Brain microvascular endothelial cell (primary cell): ENCODE data around the gene SLC15A1.

ENCODE experiments used
- DNase-seq: peaks from one replicate; pipeline ENCODE4 v3.0.0-alpha.2; 2020
- H3K27ac ChIP-seq: fragments of 250-450 bp; sonication (Bioruptor Pico); 2 replicates; pipeline ENCODE4 v1.5.1; 2020; ENCODE audit warnings: mild to moderate bottlenecking, moderate library complexity
- H3K27me3 ChIP-seq: fragments of 250-450 bp; sonication (Bioruptor Pico); replicated peaks from 2 replicates; pipeline ENCODE4 v1.5.1; 2020; ENCODE audit warnings: mild to moderate bottlenecking
- H3K36me3 ChIP-seq: fragments of 250-450 bp; sonication (Bioruptor Pico); replicated peaks from 2 replicates; pipeline ENCODE4 v1.5.1; 2020; ENCODE audit warnings: mild to moderate bottlenecking
- H3K4me3 ChIP-seq: 2 replicates; pipeline ENCODE4 v1.5.1; 2011; ENCODE audit warnings: low read depth, mild to moderate bottlenecking, control low read depth, low read length, moderate library complexity
- in situ Hi-C: cut with HindIII; loops from 2 replicates; pipeline ENCODE4 v1.10.0; 2017; ENCODE audit warnings: low sequenced_read_pairs, low pct_ligation_motif_present
- TF ChIP-seq, protein P1 (sequence below): IDR thresholded peaks from 2 replicates; pipeline ENCODE4 v1.5.1; 2011; ENCODE audit warnings: low read depth, mild to moderate bottlenecking, moderate library complexity, low read length, control low read depth, inconsistent platforms; ENCODE audit errors: missing control alignments

The SLC15A1 gene

GRCh38 chr13:98668155-98668554 lies 84.3 kb downstream of the SLC15A1 start:
- TF ChIP-seq, protein P1, sequence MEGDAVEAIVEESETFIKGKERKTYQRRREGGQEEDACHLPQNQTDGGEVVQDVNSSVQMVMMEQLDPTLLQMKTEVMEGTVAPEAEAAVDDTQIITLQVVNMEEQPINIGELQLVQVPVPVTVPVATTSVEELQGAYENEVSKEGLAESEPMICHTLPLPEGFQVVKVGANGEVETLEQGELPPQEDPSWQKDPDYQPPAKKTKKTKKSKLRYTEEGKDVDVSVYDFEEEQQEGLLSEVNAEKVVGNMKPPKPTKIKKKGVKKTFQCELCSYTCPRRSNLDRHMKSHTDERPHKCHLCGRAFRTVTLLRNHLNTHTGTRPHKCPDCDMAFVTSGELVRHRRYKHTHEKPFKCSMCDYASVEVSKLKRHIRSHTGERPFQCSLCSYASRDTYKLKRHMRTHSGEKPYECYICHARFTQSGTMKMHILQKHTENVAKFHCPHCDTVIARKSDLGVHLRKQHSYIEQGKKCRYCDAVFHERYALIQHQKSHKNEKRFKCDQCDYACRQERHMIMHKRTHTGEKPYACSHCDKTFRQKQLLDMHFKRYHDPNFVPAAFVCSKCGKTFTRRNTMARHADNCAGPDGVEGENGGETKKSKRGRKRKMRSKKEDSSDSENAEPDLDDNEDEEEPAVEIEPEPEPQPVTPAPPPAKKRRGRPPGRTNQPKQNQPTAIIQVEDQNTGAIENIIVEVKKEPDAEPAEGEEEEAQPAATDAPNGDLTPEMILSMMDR = no peak
- H3K4me3 ChIP-seq = no peak overlapping the region
- no peaks in the 10 kb centered on the region for H3K27me3 ChIP-seq
- no peaks in the 10 kb centered on the region for H3K36me3 ChIP-seq
- in situ Hi-C loops = loop anchor here (25.0 kb wide), 2 partner anchors 231 to 631 kb away; no protein-coding TSS in a partner anchor
- no peak overlapping the region for H3K27ac ChIP-seq
- no peak for DNase-seq

DNA sequence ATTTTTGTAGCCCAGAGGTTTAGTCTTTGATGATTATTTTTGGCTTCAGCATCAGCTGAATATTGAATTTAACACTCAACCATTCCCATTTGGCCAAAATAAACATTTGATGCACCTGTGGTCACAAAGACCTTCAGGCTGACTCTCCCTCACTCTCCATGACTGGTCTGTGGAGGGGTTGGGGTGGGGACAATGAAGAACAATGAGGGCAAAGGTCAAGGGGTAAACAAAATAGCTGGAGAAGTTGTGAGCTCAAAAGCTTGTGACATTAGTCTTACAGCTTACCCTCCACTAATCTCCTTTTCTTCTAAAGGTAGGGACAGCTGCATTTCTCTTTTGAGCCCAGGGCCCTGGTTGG lies 86.9 kb downstream of the SLC15A1 start:
- Histone ChIP-seq H3K36me3 (no peaks in the 10 kb centered on the region), H3K27ac (no peak overlapping the region), H3K27me3 (no peaks in the 10 kb centered on the region), H3K4me3 (no peak overlapping the region)
- TF ChIP-seq, protein P1 = no peak
- DNase-seq = no peak
- in situ Hi-C loops = loop anchor here (25.0 kb wide), 2 partner anchors 228 to 628 kb away; no protein-coding TSS in a partner anchor

- H3K36me3 ChIP-seq = no peaks in the 10 kb centered on the region
- no peak overlapping the region for H3K27ac ChIP-seq
- TF ChIP-seq, protein P1 = no peak
- no peak for DNase-seq
- in situ Hi-C loops = loop anchor here (25.0 kb wide), 2 partner anchors 228 to 628 kb away; no protein-coding TSS in a partner anchor
- H3K27me3 ChIP-seq = no peaks in the 10 kb centered on the region
- no peak overlapping the region for H3K4me3 ChIP-seq
Measured at GRCh38 chr13:98664924-98665637, 87.4 kb downstream of the SLC15A1 start.

DNA sequence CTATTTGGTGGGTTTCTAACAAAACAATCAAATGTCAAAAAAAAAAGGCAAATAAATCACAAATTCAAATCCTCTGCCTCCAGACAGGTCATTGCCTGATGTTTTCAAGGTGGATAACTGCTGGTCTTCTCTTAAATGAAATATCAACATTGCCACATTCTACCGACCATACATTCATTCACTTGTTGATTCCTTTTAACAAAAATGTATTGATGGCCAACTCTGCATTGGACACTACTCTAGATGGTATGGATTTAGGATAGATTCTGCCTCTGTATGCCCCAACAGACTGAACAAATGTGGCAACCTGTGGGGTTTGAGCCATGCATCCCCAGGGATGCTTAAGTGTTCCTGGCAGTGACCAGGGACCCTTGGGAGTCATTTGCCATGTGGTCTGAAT lies 88.0 kb downstream of the SLC15A1 start:
- DNase-seq = no peak
- H3K4me3 ChIP-seq = no peak overlapping the region
- in situ Hi-C loops = loop anchor here (25.0 kb wide), 2 partner anchors 227 to 627 kb away; no protein-coding TSS in a partner anchor
- H3K27ac ChIP-seq = no peak overlapping the region
- no peaks in the 10 kb centered on the region for H3K36me3 ChIP-seq
- TF ChIP-seq, protein P1 = no peak
- no peaks in the 10 kb centered on the region for H3K27me3 ChIP-seq

DNA sequence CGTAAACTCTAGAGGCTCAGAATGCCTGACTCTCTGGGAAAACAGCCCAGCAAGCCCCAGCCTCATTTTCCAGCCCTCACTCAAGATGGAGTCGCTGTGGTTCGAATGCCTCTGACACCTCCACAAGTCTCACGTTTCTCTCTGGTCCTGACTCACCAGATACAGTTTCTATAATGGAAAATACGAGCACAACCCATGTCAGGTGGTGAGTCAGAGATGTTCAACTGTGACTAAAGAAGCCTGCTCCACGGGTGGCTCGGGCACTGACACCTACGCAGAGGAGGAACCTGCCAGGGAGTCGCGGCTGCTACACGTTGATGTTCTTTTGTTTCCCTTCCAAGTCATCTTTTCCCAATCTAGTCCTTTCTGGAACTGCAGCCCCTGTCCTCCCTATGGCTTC lies 88.4 kb downstream of the SLC15A1 start:
- TF ChIP-seq, protein P1 = no peak
- Histone ChIP-seq H3K36me3 (no peaks in the 10 kb centered on the region), H3K27me3 (no peaks in the 10 kb centered on the region), H3K27ac (no peak overlapping the region), H3K4me3 (no peak overlapping the region)
- peak; percentile 89 for DNase-seq
- in situ Hi-C loops = loop anchor here (25.0 kb wide), 2 partner anchors 227 to 627 kb away; no protein-coding TSS in a partner anchor

- Histone ChIP-seq H3K27me3 (no peaks in the 10 kb centered on the region), H3K4me3 (no peak overlapping the region), H3K36me3 (no peaks in the 10 kb centered on the region), H3K27ac (no peak overlapping the region)
- in situ Hi-C loops = loop anchor here (25.0 kb wide), 2 partner anchors 221 to 621 kb away; no protein-coding TSS in a partner anchor
- TF ChIP-seq, protein P1 = no peak
- DNase-seq = no peak
Measured at GRCh38 chr13:98658131-98658530, 94.3 kb downstream of the SLC15A1 start.
